Glutamatergic neuron (in vitro differentiated cells): ENCODE measurements around the gene PCDH19. TPM values are rescaled to one million over a fixed set of nuclear protein-coding genes. Genes with fewer than 3 reads are reported as not detected.

ENCODE experiments used
- DNase-seq: peaks from one replicate; pipeline ENCODE4 v3.0.0; 2022
- H3K27ac Mint-ChIP-seq: one replicate; pipeline ENCODE4 v1.8.0; 2020; ENCODE audit warnings: mild to moderate bottlenecking, mixed read lengths, inconsistent platforms; ENCODE audit not compliant: unreplicated experiment
- H3K27me3 Mint-ChIP-seq: one replicate; pipeline ENCODE4 v1.8.0; 2020; ENCODE audit warnings: mild to moderate bottlenecking, moderate library complexity, mixed read lengths, inconsistent platforms; ENCODE audit not compliant: unreplicated experiment
- H3K36me3 Mint-ChIP-seq: one replicate; pipeline ENCODE4 v1.8.0; 2020; ENCODE audit warnings: mild to moderate bottlenecking, mixed read lengths, inconsistent platforms; ENCODE audit not compliant: unreplicated experiment
- H3K4me1 Mint-ChIP-seq: one replicate; pipeline ENCODE4 v1.8.0; 2020; ENCODE audit warnings: mild to moderate bottlenecking, low read depth, mixed read lengths, inconsistent platforms; ENCODE audit not compliant: unreplicated experiment
- H3K4me3 Mint-ChIP-seq: one replicate; pipeline ENCODE4 v1.8.0; 2020; ENCODE audit warnings: mild to moderate bottlenecking, mixed read lengths, inconsistent platforms; ENCODE audit not compliant: unreplicated experiment
- H3K9me3 Mint-ChIP-seq: one replicate; pipeline ENCODE4 v1.8.0; 2020; ENCODE audit warnings: mild to moderate bottlenecking, moderate library complexity, mixed read lengths, inconsistent platforms; ENCODE audit not compliant: unreplicated experiment
- total RNA-seq: library from RNA; stranded (reverse); fragmentation: NEBNext Ultra II Directional; extraction: Animal tissue kit (Norgen Biotek cat#: 25700); gene quantifications from one replicate; pipeline ENCODE4 v1.2.1, GENCODE V29; 2021; ENCODE audit not compliant: unreplicated experiment
- TF ChIP-seq, protein P1 (sequence below): fragments of 200-600 bp; sonication (generic); IDR thresholded peaks from one replicate; pipeline ENCODE4 v1.5.0; 2021; ENCODE audit not compliant: partially characterized antibody, unreplicated experiment

Gene PCDH19
- total RNA-seq, 1 donor from 2014 or later: 4.1 TPM

DNA sequence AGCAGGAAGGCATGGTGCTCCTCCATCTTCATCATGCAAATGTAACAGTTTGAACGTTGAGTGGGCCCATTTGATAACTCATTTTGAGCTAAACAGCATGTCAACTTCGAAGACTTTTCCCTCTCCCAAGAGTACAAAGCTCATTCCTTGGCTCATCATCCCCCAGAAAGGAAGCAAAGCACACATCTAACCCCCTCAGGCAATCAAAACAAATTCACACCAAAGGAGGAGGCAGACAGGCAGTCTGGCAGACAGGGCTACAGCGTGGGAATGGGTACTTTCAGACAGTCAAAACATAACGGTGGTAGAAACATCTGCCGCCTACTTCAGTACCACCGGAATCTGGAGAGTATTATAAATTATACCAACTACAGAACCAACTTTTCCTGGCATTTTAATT lies 81.7 kb downstream of the PCDH19 start:
- TF ChIP-seq, protein P1, sequence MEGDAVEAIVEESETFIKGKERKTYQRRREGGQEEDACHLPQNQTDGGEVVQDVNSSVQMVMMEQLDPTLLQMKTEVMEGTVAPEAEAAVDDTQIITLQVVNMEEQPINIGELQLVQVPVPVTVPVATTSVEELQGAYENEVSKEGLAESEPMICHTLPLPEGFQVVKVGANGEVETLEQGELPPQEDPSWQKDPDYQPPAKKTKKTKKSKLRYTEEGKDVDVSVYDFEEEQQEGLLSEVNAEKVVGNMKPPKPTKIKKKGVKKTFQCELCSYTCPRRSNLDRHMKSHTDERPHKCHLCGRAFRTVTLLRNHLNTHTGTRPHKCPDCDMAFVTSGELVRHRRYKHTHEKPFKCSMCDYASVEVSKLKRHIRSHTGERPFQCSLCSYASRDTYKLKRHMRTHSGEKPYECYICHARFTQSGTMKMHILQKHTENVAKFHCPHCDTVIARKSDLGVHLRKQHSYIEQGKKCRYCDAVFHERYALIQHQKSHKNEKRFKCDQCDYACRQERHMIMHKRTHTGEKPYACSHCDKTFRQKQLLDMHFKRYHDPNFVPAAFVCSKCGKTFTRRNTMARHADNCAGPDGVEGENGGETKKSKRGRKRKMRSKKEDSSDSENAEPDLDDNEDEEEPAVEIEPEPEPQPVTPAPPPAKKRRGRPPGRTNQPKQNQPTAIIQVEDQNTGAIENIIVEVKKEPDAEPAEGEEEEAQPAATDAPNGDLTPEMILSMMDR: no peak
- Mint-ChIP-seq H3K4me1 (peaks cover 4% of the 10 kb centered on the region), H3K36me3 (no peaks in the 10 kb centered on the region), H3K4me3 (no peak overlapping the region), H3K27ac (peak overlapping the region; percentile 39), H3K9me3 (peaks cover 1% of the 10 kb centered on the region), H3K27me3 (no peaks in the 10 kb centered on the region)
- no peak for DNase-seq

- Mint-ChIP-seq H3K4me1 (peaks cover 4% of the 10 kb centered on the region), H3K27me3 (no peaks in the 10 kb centered on the region), H3K4me3 (no peak overlapping the region), H3K27ac (no peak overlapping the region), H3K9me3 (no peaks in the 10 kb centered on the region), H3K36me3 (no peaks in the 10 kb centered on the region)
- TF ChIP-seq, protein P1: no peak
- DNase-seq: no peak
These were observed 90.4 kb downstream of the PCDH19 start for GRCh38 chrX:100319716-100320115.

DNA sequence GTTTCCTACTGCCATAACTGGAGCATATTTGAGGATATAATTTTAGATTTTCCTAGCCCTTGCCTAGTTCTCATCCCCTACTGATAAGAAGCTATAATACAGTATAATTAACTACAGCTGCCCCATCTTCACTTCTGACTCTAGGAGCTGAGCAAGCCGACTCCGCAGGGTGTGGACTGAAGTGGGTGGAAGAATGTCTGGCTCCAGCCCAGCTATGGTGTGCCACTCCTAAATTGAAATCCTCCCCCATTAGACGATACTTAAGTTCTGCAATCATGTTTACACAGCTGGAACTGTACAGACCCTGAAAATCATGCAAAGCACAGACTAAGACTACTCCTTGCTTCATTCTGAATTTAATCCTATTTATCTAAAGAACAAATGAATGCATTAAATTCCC lies 93.1 kb downstream of the PCDH19 start:
- no peak overlapping the region for H3K27ac Mint-ChIP-seq

DNA sequence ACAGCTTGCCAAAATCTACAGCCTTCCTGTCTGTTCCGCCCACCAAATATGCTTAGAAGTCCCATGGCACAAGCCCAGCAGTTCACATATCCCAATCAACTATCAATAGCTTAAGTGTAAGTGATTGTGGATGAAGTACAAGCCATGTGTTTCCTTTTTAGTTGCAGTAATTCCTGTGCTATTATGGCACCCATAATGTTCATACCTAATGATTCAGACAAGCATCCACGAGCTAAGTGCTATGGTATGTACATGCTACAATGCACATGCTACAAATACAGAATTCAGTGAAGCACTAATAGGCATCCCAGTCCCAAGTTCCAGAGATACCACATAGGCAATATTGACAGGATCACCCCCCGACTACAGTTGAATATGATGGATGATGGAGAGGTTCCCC lies 94.5 kb downstream of the PCDH19 start:
- no peak overlapping the region for H3K27ac Mint-ChIP-seq
- H3K36me3 Mint-ChIP-seq: no peaks in the 10 kb centered on the region
- H3K4me1 Mint-ChIP-seq: peaks cover 4% of the 10 kb centered on the region
- no peaks in the 10 kb centered on the region for H3K27me3 Mint-ChIP-seq
- TF ChIP-seq, protein P1: no peak
- no peaks in the 10 kb centered on the region for H3K9me3 Mint-ChIP-seq
- DNase-seq: no peak
- H3K4me3 Mint-ChIP-seq: no peak overlapping the region

More for the DNA sequence above, 93.1 kb downstream of the PCDH19 start:
- Mint-ChIP-seq H3K9me3 (no peaks in the 10 kb centered on the region), H3K4me1 (peaks cover 4% of the 10 kb centered on the region), H3K4me3 (no peak overlapping the region), H3K36me3 (no peaks in the 10 kb centered on the region), H3K27me3 (no peaks in the 10 kb centered on the region)
- no peak for DNase-seq
- TF ChIP-seq, protein P1: no peak

GRCh38 chrX:100299559-100299958 lies 110.5 kb downstream of the PCDH19 start:
- Mint-ChIP-seq H3K36me3 (no peaks in the 10 kb centered on the region), H3K4me3 (no peak overlapping the region), H3K27me3 (peaks cover 2% of the 10 kb centered on the region), H3K27ac (no peak overlapping the region), H3K4me1 (no peaks in the 10 kb centered on the region), H3K9me3 (no peaks in the 10 kb centered on the region)
- no peak for DNase-seq
- TF ChIP-seq, protein P1: no peak
